Stimulated activated CD4-positive, alpha-beta T cell treated with anti-CD3 and anti-CD28 coated beads, Interleukin-15, amount 100 ng/mL, for 24 hours (primary cell): ENCODE data around the gene STEAP2.

ENCODE experiments used
- DNase-seq: peaks from one replicate; pipeline ENCODE4 v3.0.0-alpha.2; 2020

Gene STEAP2

GRCh38 chr7:90194911-90195809 is 16.4 kb upstream of the STEAP2 start:
- no peak for DNase-seq

GRCh38 chr7:90201500-90202195 is 9.9 kb upstream of the STEAP2 start:
- DNase-seq: no peak

- DNase-seq: no peak
Measured at GRCh38 chr7:90207956-90208355, 3.6 kb upstream of the STEAP2 start.

- DNase-seq: no peak
Measured at GRCh38 chr7:90209776-90210175, 1.8 kb upstream of the STEAP2 start.

- no peak for DNase-seq
Measured at GRCh38 chr7:90210475-90210874, 1.1 kb upstream of the STEAP2 start.

GRCh38 chr7:90210981-90211380 is 559 bp upstream of the STEAP2 start:
- no peak for DNase-seq

- no peak for DNase-seq
Measured at GRCh38 chr7:90212149-90212495, 582 bp downstream of the STEAP2 start.

- DNase-seq: no peak
Measured at GRCh38 chr7:90213521-90213920, 2.0 kb downstream of the STEAP2 start.

- DNase-seq: no peak
Measured at GRCh38 chr7:90216080-90216674, 4.6 kb downstream of the STEAP2 start.

- DNase-seq: no peak
Measured at GRCh38 chr7:90216771-90217170, 5.2 kb downstream of the STEAP2 start.

GRCh38 chr7:90222390-90222789 is 10.8 kb downstream of the STEAP2 start:
- DNase-seq: no peak

- DNase-seq: no peak
Measured at GRCh38 chr7:90222811-90223725, 11.5 kb downstream of the STEAP2 start.

- DNase-seq: no peak
Measured at GRCh38 chr7:90224195-90224594, 12.7 kb downstream of the STEAP2 start.

- no peak for DNase-seq
Measured at GRCh38 chr7:90225181-90225580, 13.6 kb downstream of the STEAP2 start.

- no peak for DNase-seq
Measured at GRCh38 chr7:90225601-90226000, 14.1 kb downstream of the STEAP2 start.

GRCh38 chr7:90227259-90227658 is 15.7 kb downstream of the STEAP2 start:
- no peak for DNase-seq

- DNase-seq: no peak
Measured at GRCh38 chr7:90229682-90230081, 18.1 kb downstream of the STEAP2 start.

- DNase-seq: no peak
Measured at GRCh38 chr7:90230834-90231233, 19.3 kb downstream of the STEAP2 start.

- DNase-seq: no peak
Measured at GRCh38 chr7:90231304-90231703, 19.8 kb downstream of the STEAP2 start.

- DNase-seq: no peak
Measured at GRCh38 chr7:90232430-90232829, 20.9 kb downstream of the STEAP2 start.

- no peak for DNase-seq
Measured at GRCh38 chr7:90233569-90233968, 22.0 kb downstream of the STEAP2 start.

- DNase-seq: no peak
Measured at GRCh38 chr7:90236721-90237289, 25.3 kb downstream of the STEAP2 start.

GRCh38 chr7:90238022-90238421 is 26.5 kb downstream of the STEAP2 start:
- DNase-seq: no peak
